GM19397 (cell line): Measurements from ENCODE around the gene METTL1.
"Not testable (repeated sequence)": the region's sequence is repeated elsewhere in the genome, so short reads cannot be mapped to it uniquely, and the experiment has no call there.

Source experiments
- ATAC-seq: cut with Tn5 transposase; IDR thresholded peaks from one replicate; pipeline ENCODE4 v1.9.1; 2021; ENCODE audit warnings: mild to moderate bottlenecking, moderate library complexity; ENCODE audit not compliant: unreplicated experiment

METTL1 gene

DNA sequence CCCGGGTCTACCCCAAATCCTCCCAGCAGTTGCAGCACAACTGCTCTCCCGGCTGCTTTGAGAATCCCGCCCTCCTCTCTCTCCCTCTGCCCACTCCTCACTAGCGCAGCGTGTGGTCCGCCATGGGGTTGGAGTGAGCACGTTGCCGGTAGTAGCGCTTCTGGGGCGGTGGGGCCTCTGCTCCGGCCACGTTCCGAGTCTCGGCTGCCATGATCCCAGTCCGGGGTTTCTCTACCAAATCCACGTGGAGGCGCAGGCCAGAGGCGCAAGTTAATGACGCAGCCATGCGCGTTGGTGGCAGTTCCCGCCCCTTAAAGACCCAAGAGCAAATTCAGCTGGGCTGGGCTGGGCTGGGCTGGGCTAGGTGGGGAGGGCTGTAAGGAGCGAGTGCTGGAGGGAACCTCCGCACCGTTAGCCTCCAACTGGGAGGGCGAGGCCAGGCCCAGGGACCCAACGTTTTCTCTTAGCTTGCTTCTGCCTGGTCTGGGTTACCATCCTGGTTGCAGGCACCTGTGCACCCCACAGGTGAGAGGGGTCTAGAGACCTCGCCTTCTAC, at the start of gene METTL1:
METTL1 (minus strand) TSS at position 233 of the 556 bp plus-strand sequence; CDS start at position 211, 22 bp downstream.
- ATAC-seq, result peak; percentile 75

GRCh38 chr12:57821015-57821414, 49.1 kb upstream of the METTL1 start:
- ATAC-seq, result not testable (repeated sequence)

DNA sequence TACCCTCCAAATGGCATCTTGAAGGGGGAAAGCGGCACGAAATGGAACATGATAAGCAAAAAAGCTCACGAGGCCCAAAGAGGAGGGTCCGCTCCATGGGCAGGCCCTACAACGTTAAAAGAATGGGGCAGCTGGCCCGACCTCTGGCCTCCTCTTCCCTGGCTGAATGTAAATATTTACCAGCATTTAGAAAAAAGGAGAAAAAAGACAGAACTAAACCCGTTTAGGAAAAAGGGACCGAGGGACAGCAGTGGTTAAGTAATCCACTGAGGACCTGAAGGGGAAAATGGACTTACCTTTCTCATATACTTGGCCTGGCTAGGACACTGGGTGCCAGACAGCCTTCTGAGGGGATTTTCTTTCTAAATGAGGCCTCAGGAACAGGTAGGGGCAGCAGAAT, 48.2 kb upstream of the METTL1 start:
- ATAC-seq, result not testable (repeated sequence)

DNA sequence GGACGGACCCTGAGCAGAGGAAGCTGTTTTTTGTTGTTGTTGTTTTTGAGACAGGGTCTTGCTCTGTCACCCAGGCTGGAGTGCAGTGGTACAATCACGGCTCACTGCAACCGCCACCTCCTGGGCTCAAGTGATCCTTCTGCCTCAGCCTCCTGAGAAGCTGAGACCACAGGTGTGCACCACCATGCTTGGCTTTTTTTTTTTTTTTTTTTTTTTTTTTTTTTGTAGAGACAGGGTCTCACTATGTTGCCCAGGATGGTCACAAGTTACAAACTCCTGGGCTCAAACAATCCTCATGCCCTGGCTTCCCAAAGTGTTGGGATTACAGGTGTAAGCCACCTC, 46.1 kb upstream of the METTL1 start:
- ATAC-seq, result not testable (repeated sequence)

DNA sequence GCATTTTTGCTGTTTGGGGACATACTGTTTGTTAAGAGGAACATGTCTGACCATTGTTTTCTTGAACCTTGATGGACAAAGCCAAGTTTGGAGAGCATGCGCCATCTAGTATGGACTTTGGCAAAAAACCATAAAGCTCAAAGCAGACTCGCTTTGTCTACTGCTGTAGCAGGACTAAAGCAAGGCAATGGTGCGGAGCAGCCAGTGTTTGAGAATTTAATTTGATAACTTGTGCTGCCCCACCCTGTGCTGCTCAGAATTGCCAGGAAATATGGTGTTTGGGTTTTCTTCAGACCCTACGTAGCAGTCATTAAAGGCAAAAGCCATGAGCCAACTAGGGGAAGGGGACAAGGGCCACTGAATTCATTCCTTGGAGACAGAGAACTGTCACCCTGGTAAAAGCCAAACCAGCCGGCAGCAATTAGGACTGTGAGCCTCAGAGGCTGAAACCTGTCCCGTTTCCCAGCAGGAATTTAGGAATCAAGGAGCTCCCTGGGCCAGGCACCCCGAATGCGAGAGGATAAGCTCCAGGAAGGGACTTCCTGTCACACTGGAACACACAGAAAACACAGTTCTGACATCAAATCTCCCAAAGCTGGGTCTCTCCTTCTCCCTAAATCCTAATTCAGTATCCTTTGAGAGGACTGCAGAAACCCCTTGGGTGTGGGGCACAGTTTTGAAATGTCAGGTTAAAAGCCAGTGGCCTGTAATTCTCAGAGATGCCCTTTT, 45.5 kb upstream of the METTL1 start:
- ATAC-seq, result no peak

- no peak for ATAC-seq
Measured at GRCh38 chr12:57816855-57817151, 44.9 kb upstream of the METTL1 start.

GRCh38 chr12:57816001-57816854, 44.3 kb upstream of the METTL1 start:
- ATAC-seq, result no peak

DNA sequence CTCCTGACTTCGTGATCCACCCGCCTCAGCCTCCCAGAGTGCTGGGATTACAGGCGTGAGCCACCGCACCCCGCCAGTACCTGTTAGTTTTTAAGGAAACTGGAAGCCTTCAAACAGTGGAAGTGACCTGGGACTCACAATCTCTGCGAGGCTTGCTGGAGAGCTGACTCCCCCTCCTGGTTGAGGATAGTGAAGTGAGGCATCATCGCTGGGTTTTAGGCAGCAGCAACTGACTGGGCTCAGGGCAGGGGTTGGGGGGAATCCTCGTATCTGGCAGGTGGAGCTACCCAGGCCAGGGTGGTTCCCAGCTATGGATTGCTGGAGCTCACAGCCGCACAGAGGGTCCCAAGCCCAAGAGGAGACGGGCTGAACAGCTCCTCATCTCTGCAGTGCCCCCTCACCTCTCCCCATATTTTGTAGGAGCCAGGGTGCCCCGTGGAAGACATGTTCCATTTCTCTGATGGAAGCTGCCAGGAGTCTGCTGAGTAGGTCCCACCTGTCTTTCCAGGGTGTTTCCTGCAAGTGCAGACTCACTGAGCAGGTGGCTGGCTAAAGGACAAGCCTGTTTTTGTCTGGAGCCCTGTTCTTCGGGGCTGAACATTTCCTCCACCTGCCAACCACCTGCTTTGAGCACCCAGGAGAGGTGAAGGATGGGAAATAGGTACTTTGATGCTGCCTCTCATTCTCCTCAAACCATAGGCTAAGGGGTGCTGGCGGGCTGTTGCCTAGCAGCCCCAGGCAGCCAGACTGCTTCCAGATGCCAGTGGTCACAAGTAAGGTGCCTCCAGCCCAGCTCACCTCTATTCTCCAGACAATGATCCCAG, 43.5 kb upstream of the METTL1 start:
- no peak for ATAC-seq

DNA sequence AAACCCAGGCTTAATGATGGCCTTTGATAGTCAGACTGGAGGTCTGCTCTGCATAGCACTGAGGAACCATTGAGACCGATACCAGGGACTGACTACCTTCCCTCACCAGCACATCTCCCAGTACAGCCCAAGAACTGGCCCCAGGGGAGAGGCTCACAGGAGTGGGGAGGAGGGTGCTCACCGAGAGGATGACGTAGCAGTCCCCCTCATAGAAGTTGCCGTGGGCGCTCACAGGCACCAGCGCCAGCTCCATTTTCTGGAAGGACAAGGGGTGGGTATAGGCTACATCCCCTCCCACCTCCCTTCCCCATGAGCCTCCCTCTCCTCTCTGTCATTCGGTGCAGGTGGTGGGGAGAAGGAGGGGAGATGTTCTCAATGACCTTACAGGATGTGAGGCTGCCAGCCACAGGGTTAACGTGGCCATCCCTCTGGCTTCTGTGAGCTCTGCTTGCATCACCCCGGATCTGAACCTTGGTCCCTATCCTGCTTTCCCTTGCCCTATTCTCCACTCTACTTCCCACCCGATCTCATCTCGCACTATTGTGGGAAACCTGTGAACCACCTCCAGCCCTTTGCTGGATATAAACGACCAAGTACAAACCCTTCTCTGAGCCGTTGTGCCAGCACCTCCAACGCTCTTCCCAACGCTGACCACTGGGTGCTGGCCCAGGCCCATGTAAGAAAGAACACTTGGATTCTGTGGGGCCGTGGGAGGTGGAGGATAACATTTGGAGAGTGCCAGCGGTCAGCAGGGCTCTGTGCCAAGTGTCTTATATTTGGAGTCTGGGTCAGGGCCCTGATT, 42.3 kb upstream of the METTL1 start:
- no peak for ATAC-seq

DNA sequence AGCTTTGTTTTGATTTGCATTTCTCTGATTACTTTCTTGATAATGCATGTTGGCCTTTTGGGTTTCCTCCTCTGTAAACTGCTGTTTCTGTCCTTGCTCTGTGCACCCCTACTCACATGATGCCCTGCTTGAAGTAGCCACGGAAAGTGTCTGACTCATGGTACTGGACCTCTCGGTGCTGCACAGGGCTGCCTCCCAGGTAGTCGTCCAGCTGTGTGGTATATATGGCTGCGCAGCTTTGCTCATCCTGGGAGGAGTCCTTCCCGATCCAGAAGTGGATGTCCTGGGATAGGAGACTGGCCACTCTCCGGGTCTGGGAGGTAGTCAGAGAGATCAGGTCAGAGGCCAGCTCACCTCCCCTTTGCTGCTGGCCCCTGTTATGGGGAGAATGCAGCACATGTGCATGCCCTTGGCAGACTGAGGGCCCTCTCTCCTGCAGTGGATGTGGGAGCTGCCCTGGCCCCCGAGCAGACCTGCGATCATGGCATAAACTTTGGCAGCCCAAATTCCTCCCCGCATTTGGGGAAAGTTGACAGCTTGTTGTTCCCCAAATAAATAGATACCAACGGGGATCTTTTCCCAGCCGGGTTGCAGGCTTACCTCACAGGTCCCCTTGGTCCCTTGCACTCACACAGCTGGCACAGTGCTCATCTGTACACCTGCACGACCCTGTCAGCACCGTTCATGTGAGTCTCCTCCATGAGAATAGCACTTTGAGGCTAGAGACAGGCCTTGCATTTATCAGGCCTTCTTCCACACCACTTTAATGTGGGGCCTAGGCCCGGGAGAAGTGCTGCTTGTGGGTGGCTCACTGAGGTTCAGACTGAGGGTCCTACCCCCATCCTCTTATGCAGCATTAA, 41.4 kb upstream of the METTL1 start:
- no peak for ATAC-seq

- no peak for ATAC-seq
Measured at GRCh38 chr12:57811028-57811755, 39.3 kb upstream of the METTL1 start.

- ATAC-seq, result no peak
Measured at GRCh38 chr12:57810450-57810849, 38.5 kb upstream of the METTL1 start.

DNA sequence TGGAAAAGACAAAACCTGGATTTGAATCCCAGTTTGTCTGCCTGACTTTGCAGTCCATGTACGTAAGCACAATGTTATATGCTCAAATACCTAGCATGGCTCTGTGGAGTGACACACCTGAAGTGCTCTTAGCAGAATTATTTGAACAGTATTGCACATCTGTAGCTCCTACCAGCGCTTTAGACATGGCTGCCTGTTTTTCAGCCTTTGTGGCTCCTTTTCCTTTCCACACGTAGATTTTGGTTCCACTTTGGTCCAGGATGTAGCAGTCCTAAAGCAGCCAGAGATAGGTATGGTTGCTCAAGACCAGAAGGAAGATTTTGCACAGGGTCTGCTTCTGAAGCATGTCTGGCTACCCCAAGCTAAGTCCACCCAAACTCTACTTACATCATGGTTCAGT, 37.5 kb upstream of the METTL1 start:
- no peak for ATAC-seq

DNA sequence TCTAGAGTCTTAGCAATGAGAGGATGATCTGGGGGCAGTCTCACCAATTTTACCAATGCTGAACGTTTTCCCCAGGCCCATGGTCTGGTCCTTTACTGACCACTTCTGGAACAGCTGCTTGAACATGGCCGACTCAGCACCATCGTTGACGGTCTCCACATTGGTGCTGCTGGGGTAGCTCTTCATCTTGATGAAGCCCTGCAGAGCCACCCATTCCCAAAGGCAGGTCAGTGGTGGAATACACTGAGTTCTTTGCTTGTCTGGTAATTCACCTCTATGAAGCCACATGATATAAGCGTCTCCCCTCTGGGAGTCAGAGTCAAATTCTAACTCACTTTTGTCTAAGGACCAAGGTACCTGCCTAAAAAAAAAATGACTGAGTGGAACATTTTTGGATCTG, 36.4 kb upstream of the METTL1 start:
- ATAC-seq, result no peak

GRCh38 chr12:57807285-57807684, 35.4 kb upstream of the METTL1 start:
- no peak for ATAC-seq

- no peak for ATAC-seq
Measured at GRCh38 chr12:57806677-57807076, 34.8 kb upstream of the METTL1 start.

DNA sequence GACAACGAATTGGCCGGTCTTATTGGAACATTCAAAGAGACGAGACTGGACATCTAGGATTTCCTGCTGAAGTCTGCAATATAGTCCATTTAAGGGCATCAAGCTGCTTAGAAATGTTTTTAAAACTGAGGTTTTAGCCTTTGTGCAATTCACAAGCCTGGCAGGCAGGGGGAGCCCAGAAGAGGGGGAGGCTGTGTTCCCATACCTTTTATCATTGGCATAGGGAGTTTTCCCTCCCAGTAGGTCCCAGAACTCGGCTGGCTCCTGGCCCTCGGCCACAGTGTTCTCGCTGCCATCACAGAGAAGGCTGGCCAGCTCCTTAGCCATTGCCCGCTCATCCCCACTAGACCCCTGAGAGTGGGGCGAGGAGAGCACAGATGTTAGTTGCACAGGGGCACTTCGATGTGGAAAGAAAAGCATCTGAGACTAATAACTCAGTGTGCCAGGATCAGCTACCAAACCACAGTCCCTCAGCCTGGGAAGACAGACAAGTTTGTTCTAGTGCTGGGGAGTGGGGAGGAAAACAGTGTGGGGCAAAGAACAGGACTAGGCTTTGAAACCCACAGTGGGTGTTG, 31.5 kb upstream of the METTL1 start:
- no peak for ATAC-seq

DNA sequence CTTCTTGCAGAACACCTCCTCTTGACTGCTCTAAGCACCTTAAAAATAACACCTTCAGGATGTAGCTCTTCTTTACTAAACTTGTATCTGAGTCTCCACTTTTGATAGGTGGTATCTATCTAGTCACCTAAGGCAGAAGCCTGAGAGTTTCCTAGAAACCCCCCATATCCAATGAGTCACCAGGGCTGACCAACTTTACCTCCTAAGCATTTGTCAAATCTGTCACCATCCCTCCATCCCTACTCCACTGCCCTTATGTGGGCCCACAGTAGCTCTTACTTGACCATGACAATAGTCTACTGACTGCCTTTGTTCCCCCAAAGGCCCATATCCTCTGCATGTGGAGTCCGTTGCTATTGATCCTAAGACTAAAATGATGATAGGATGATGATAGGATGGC, 30.7 kb upstream of the METTL1 start:
- no peak for ATAC-seq

- ATAC-seq, result no peak
Measured at GRCh38 chr12:57800965-57801364, 29.1 kb upstream of the METTL1 start.
